ENCODE measurements around the gene NFAT5.
"Not testable (repeated sequence)": the region's sequence is repeated elsewhere in the genome, so short reads cannot be mapped to it uniquely, and the experiment has no call there.

The NFAT5 gene

GRCh38 chr16:69706256-69706974 lies 140.6 kb downstream of the NFAT5 start:
- no peak for DNase-seq (ENCODE audit: low spot score)

- DNase-seq (ENCODE audit: low spot score): no peak
Measured at GRCh38 chr16:69706975-69707340, 141.2 kb downstream of the NFAT5 start.

GRCh38 chr16:69707920-69708683 lies 142.3 kb downstream of the NFAT5 start:
- DNase-seq (ENCODE audit: low spot score): no peak

- DNase-seq (ENCODE audit: low spot score): peak; percentile 52
Measured at GRCh38 chr16:69709456-69710084, 143.8 kb downstream of the NFAT5 start.

- no peak for DNase-seq (ENCODE audit: low spot score)
Measured at GRCh38 chr16:69711115-69711740, 145.5 kb downstream of the NFAT5 start.

GRCh38 chr16:69712277-69712676 lies 146.5 kb downstream of the NFAT5 start:
- DNase-seq (ENCODE audit: low spot score): no peak

GRCh38 chr16:69712914-69713581 lies 147.3 kb downstream of the NFAT5 start:
- DNase-seq (ENCODE audit: low spot score): no peak

- DNase-seq (ENCODE audit: low spot score): no peak
Measured at GRCh38 chr16:69717066-69717465, 151.3 kb downstream of the NFAT5 start.

- no peak for DNase-seq (ENCODE audit: low spot score)
Measured at GRCh38 chr16:69718111-69718764, 152.5 kb downstream of the NFAT5 start.

GRCh38 chr16:69720822-69721430 lies 155.2 kb downstream of the NFAT5 start:
- DNase-seq (ENCODE audit: low spot score): no peak

- no peak for DNase-seq (ENCODE audit: low spot score)
Measured at GRCh38 chr16:69721441-69721957, 155.7 kb downstream of the NFAT5 start.

- no peak for DNase-seq (ENCODE audit: low spot score)
Measured at GRCh38 chr16:69724414-69724873, 158.7 kb downstream of the NFAT5 start.

- DNase-seq (ENCODE audit: low spot score): no peak
Measured at GRCh38 chr16:69724981-69725479, 159.3 kb downstream of the NFAT5 start.

GRCh38 chr16:69725480-69726312 lies 159.9 kb downstream of the NFAT5 start:
- DNase-seq (ENCODE audit: low spot score): no peak

- DNase-seq (ENCODE audit: low spot score): peak; percentile 95
Measured at GRCh38 chr16:69726313-69727060, 160.7 kb downstream of the NFAT5 start, which contains the start of gene NQO1. Gene NQO1, minus strand, starts transcription at chr16:69726560. Its CDS starts 121 bp downstream, at chr16:69726439.

- DNase-seq (ENCODE audit: low spot score): no peak
Measured at GRCh38 chr16:69727916-69728270, 162.1 kb downstream of the NFAT5 start.

- not testable (repeated sequence) for DNase-seq (ENCODE audit: low spot score)
Measured at GRCh38 chr16:69729030-69729429, 163.3 kb downstream of the NFAT5 start.

- DNase-seq (ENCODE audit: low spot score): not testable (repeated sequence)
Measured at GRCh38 chr16:69731280-69731679, 165.5 kb downstream of the NFAT5 start.

GRCh38 chr16:69732101-69732500 lies 166.3 kb downstream of the NFAT5 start:
- DNase-seq (ENCODE audit: low spot score): no peak
